HG03135 (cell line): ENCODE data around the gene PCDH9.

Source experiments
- ATAC-seq: cut with Tn5 transposase; IDR thresholded peaks from one replicate; pipeline ENCODE4 v1.9.1; 2021; ENCODE audit warnings: mild to moderate bottlenecking, moderate library complexity; ENCODE audit not compliant: unreplicated experiment

Gene PCDH9

DNA sequence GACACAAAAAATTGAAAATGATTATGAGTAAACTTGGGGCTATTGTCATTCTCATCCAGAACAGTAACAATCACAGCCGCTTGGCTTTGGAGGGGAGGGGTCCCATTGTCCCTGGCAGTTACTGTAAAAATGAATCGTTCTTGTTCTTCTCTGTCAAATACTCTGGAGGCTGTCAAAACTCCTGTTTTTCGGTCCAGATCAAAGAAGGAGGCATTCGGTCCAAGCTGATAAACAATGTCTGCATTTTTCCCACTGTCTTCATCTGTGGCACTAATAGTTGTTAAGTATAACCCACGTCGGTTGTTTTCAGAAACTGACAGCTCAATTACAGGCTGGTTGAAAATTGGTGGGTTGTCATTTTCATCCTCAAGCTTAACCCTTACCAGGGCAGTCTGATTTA lies 3.4 kb downstream of the PCDH9 start:
- no peak for ATAC-seq

DNA sequence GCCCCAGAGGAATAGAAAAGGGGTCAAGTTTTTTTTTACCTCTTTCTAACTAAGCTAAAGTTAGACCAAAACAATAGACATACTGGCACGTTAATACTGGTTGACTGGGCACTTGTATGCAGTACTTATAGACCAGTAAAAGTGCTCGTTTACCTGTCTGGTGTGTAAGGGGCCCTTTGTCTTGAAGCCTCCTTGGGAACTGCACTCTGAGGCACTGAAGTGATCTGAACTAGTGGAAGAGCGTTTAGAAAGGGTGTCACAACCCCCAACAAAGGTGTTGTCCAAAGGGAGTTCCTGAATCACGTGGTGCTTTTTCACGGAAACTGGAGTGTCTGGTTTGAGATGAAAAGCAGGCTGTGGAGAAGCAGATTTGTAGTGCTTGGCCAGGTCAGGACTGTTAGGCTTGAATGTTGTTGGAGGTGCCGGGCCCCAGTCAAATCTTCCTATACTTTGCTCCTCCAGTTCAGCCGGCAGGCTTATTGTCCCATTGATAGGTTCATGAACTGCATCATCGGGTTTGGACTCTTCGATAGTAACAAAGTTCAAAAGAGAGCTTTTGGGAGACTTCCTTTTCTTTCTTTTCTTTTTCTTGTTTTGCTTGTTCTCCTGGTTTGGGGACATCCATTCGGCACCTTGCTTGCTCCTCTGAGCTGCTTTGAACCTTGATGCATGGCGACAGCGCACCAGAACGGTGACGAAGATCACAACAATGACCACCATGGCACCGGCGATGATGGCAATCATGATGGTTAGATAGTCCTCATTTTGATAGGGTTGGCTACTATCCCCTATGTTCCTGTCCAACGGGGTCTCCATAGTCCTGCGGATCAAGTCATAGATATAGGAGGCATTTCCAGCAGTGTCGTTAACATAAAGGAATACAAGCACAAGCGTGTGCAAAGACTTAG lies 4.6 kb downstream of the PCDH9 start:
- no peak for ATAC-seq

DNA sequence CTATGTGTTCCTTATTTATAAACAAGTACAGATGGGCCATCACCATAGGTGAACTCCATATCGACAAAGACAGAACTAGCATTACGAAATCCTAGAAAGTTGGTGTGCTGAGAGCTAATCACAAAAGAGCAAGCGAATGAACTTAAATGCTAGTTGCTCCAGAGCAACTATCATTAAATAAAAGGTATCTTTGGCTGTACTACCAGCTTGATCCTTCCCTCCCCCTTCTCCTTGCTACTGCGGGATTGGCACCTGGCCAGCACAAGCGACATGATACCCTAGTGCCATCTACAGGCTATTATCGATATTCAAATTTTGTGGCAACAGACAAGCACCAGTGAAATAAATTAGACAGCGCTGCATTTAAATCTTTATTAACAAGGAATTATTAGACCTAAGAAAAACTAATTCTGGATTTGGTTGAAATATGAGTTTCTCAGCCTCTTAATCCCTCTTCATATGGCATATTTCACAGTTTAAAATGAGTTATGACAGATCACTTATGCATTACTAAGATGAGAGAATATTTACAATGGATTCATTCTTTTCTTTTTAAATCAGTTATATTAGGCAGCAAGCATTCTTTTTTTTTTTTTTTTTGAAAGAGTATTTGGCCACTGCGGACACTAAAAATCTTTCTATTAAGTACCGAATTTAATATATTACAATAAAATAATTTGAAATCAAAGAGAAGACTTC lies 5.8 kb downstream of the PCDH9 start:
- peak; percentile 76 for ATAC-seq

DNA sequence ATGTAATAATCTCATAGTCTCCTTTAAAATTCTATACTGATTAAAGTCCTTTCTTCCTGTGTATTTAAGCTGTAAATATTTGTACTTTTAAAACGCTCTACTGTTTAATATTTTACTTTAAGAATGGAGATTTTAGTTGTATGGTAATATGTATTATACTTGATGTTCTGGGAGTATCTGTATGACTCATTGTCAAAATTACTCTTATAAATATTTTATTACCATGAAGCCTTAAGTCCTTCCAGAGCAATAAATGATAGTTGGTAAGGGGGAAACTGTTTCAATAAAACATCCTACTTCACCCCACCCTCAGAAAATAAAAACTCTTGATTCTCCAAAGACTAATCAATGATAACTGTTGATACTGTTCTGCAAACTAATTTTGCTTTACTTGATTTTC lies 6.4 kb downstream of the PCDH9 start:
- no peak for ATAC-seq

DNA sequence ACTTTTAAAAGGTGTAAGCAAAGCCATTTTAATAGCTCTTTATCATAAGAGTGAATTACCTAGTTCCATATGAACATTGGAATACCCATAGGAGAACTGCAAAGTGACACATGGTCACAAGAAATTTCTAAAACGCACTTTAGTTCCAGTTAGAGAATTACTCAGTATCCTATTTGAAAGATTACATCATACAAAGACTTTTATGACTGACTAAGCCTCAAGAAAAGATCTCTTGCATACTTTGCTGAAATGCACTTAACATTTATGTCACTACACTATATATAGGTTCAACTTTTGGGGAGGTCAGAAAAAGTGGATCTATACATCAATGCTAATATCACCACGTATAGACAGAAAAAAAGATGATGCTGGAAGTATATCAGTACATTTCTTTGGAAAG lies 7.1 kb downstream of the PCDH9 start:
- no peak for ATAC-seq

DNA sequence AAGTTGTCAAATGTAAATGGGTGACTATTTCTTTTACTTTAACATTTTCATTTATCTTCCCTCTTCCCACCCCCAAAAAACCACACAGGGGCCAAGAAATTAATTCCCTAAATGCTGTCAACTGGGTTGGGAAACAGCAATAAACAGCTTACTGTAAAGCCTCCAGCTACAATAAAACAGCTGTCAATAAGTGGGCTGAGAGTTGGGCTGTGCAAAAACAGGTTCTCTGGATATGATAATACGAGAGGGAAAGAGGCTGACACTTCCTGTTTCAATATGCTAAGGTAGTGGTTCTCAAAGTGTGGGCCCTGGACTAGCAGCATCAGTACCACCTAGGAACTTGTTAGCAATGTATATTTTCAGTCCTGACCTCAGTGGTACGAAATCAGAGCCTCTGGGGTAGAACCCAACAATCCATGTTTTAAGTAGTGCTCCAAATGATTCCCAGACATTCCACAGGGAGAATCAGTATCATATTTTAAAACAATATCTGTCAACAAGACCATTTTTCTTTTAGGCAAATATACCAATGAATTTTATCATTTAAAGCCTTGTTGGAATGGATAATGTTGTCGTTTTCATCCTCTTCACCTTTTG lies 8.4 kb downstream of the PCDH9 start:
- peak; percentile 72 for ATAC-seq

DNA sequence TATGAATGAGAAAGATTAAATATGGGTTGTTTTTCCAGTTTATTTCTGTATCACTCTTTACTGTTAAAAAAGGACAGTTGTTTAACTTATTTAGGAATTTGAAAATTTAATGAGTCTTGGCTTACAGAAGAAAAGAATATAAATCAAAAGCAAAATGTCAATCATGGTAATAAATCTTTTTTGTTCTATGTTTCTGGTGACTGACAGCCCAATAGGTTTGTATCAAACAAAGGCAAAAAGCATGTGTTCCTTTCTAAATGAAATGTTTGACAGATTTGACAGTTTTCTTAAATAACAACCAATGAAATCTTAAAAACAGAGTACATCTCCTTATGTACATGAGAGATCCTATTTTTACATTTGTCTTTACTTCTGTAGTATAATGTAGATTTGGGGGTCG lies 11.0 kb downstream of the PCDH9 start:
- no peak for ATAC-seq

DNA sequence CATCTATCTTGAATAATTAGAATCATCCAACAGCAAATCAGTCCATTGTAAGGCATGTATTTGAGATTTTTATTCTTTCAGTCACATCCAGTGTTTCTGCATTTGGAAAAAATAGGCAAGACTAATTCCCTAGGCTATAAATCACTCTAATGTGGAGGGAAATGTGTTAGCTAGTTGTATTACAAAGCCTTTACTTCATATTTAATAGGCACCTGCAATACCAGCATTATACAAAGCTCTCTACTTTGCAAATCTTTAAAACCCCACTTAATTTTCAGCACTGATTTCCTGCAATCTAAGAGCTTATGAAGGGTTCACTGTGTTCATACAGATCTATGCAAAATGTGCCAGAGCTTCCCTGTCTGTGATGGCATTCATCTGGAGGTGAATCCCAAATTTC lies 12.3 kb downstream of the PCDH9 start:
- ATAC-seq = no peak

DNA sequence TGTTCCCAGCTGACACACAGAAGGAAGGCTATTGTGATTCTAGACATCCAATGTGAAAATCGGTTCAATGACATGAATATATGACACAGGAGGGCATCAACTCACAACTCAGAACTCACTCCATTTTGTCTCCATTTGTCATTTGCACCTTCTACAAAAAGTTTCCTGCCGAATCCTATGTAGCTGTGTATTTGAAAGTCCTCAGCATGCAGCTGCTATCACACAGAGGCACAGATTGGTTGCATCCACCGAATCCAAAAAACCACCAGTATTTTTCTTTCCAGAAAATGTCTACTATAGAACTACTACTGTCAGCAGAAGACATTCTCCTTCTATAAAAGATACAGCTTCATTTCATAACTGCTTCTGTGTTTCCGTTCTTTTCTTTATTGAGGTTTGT lies 13.3 kb downstream of the PCDH9 start:
- no peak for ATAC-seq

DNA sequence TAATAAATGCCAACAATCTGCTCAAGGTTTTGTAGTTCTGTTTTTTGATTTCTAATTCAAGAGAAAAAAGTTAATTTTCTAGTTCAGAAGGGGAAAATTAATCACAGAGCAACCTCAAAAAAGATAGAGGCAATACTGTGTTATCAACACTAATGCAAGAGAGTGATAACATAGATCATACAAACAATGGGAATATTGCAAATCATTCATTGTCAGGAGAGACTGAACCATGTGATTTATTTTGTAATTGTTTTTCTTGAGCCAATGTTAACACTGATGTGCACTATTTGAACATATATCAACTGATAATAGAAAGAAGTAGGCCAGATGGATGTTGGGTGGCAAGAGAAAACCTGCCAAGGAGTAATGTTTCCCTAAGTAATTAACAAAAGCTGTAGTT lies 19.9 kb downstream of the PCDH9 start:
- ATAC-seq = no peak

DNA sequence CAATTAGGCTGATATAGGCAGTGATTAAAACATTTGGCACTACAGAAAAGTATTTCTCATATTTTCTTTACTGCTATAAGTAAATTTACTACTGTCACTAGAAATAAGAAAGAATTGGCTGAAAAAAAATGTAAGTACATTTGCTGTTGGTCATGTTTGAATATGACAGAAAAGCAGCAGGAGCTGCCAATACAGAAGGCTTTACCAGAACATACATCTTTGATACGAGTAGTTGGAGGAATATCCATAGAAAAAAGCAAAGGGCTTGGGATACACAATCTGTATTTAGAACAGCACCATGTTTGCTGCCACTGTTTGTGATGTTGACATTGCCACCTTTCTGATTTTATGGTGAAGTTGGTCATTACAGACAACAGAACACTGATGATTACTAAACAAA lies 21.6 kb downstream of the PCDH9 start:
- no peak for ATAC-seq

DNA sequence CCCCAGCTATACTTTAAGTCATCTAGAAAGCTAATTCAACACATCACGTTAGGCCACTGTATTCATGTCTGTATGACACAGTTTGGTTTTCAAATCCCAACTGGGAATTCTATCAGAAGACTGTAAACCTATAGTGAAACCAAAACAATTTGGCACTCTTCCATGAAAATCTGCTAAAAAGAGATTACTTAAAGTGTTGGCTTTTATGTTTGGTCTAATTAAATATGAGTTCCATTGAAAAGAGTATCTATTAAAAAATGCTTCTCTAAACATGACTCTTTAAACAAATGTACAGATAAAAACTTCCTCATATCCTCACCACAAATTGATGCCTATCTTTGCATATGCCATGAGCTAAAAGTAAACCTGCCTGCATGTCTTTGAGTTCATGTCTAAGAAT lies 25.4 kb downstream of the PCDH9 start:
- no peak for ATAC-seq

DNA sequence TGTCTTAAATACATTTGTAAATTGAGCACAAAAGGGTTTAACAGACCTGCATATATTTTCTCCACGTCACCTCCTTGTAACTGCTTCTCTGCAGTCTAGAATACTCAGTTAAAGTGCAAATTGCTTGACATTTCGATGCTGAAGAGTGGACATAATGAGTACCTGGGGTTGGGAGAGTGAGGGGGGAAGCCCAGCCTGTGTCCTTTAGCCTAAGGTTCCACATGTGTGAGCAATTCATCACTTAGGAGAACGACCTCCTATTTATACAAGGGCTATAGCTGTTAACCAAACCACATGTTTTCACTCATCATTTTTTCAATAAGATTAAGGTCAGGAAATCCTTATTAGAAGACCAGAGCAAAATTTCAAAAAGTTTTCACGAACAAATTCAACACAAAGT lies 29.5 kb downstream of the PCDH9 start:
- no peak for ATAC-seq

DNA sequence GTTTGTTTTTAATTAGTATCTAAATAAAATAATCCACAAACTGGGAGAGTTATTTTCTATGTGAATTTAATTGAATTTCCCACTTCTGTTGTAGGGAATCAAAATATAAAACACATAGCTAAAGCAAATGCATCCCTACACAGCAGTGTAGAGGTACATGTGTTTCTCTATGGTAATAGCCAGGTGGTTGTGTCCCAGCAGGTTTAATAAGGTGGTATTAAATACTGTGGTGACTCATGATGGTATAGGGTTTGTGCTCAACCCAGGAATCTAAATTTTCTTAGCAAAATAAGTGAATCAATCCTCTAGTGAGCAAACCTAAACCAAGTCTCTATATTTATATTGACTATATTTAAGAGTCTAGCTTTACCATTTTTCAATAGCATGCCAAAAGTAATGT lies 30.0 kb downstream of the PCDH9 start:
- ATAC-seq = no peak

DNA sequence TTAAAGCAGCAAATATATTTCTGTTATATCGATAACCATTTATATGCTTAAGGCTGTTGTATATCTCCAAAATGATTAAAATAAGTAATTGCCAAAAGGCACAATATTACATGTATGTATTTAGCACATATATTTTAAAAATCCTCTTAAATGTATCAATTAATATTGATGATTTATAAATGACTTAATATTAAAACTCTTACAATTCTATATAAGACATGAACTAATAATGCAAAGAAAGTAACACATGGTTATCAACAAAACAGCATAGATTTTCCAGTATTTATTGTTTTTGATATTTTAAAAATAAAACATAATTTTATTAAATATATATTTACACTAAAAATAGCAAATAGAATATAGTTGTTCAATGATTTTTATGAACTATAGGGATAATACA lies 32.4 kb downstream of the PCDH9 start:
- no peak for ATAC-seq

DNA sequence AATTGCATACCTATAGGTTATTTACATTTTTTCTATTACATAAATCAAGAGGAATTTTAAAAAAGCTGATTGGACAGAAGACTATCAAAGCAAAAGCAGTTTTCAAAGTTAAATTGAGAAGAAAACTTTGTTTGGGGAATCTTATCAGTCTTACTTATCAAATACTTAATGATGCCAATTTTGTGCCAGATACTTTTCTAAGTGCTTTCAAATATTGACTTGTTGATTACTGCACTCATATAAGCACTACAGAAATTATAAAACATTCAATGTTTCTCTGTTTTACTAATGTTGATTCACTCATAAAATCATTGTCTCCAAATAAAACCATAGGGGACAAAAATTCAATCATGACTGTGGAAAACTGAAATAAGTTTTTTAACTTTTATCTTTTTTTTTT lies 36.2 kb downstream of the PCDH9 start:
- no peak for ATAC-seq

DNA sequence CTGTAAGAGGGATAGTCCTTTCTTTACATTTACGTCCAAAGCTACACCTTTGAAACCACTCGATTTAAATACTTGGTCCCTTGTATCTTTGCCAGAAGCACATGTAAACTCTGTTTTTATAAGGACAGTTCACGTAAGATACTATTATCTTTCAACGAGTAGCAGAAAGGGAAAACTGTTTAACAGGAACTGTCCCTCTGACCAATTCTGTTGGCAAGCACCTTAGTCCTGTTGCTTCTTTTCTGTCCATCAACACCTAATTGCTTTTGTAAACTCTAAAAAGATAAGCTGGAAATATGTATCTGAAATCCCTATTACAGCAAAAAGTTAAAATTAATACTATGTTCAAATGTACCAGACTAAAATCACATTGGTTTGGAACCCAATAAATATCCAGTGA lies 37.4 kb downstream of the PCDH9 start:
- ATAC-seq = no peak

DNA sequence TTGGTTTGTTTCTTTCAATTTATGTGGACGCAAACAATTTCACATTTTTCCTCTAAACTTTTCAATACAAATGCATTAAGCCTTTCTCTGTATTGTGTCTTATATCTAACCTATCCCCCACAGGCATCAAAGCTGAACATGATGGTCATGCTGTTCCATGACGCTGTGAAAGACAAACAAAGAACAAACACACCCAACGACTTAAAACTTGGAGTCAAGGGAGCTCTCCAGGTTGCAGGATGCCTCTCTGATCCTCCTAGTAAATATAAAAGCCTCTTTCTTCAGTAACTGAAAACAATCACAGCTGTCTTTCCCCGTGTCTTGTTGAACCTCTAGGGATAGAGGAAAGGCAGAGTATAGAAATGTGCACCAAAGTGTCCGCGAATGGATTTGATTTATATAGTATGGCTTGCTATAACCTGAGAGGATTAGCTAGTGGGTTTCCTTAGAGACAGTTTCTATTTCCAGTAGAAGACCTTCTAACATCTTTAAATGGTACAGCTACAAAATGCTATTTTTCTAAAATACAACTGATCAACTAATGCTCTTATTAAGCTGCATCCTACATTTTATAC lies 43.1 kb downstream of the PCDH9 start:
- ATAC-seq = no peak

DNA sequence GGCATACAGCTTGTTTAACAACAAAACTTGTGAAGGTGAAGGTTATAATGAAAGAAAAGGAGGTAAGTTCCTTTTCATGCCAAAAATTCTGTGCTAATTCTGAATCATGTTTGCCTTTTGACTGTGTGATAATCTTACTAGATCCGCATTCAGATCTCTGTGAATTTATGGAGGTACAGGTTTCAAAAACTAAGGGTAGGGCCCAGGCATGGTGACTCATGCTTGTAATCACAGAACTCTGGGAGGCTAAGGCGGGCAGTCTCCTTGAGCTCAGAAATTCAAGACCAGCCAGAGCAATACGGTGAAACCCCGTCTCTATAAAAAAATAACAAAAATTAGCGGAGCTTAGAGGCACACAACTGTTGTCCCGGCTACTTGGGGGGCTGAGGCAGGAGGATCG lies 45.9 kb downstream of the PCDH9 start:
- no peak for ATAC-seq

DNA sequence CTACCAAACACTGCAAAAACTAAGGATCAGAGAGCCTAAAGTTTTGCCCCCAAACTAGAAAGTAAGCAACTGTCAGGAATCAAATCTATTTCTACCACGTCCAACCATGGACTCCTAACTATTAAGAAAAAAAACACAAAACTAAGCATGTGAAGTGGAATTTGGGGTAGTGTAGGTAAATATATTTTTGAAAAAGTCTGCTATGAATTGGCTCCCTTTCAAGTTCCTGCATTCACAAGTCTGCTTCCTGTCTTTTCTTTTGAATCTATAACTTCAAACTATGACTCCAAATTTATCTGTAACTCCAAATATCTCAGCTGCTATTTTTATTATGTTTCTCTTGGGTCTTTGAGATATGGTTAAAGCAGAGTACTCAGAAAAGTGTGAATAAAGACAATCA lies 47.0 kb downstream of the PCDH9 start:
- no peak for ATAC-seq

DNA sequence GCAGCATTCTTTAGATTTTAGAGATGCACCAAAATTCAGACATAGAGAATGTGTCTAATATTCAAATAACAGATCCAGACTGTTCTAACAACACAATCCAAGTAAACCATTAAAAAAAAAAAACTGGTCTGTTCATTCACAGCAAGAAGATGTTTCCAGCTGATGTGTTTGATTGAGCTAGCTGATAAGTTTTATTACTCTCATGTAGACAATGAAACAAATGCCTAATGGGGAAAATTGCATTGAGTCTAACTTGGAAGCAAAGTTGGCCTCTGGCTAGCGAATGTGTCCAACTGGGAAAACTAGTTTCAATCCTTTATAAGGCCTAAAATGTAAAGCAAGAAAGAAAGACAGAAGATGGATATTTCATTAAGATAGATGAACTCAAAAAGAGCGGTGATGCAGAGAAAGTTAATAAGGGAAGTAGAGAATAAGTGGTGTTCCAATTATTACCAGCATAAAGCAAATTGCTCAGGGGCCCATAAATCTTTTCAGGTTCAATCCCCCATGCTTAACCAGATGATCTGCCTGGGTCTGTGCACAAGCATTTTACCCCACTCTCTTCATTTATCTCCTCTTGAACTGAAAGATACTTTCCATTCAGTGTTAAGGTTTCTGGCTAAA lies 54.2 kb downstream of the PCDH9 start:
- ATAC-seq = no peak
